Measurements from ENCODE around the gene TMEM108.

TMEM108 gene

GRCh38 chr3:133040696-133041523 lies 2.7 kb downstream of the TMEM108 start:
- TF ChIP-seq ZFX (IDR thresholded peaks at IDR 0.05; ENCODE audit: borderline replicate concordance): no peak
- TF ChIP-seq CTCF (IDR thresholded peaks at IDR 0.05): peak; percentile 90
- H3K27ac ChIP-seq: no peak overlapping the region

- H3K27ac ChIP-seq: no peak overlapping the region
- TF ChIP-seq ZFX (IDR thresholded peaks at IDR 0.05; ENCODE audit: borderline replicate concordance): no peak
- peak; percentile 53 for TF ChIP-seq CTCF (IDR thresholded peaks at IDR 0.05)
Observed at GRCh38 chr3:133041524-133041829, 3.3 kb downstream of the TMEM108 start.

GRCh38 chr3:133042778-133043177 lies 4.6 kb downstream of the TMEM108 start:
- no peak for TF ChIP-seq CTCF (IDR thresholded peaks at IDR 0.05)
- no peak for TF ChIP-seq ZFX (IDR thresholded peaks at IDR 0.05; ENCODE audit: borderline replicate concordance)
- no peak overlapping the region for H3K27ac ChIP-seq

GRCh38 chr3:133047980-133048379 lies 9.8 kb downstream of the TMEM108 start:
- no peak overlapping the region for H3K27ac ChIP-seq
- TF ChIP-seq ZFX (IDR thresholded peaks at IDR 0.05; ENCODE audit: borderline replicate concordance) (no peak), CTCF (IDR thresholded peaks at IDR 0.05) (no peak)

- H3K27ac ChIP-seq: no peak overlapping the region
- TF ChIP-seq ZFX (IDR thresholded peaks at IDR 0.05; ENCODE audit: borderline replicate concordance): no peak
- TF ChIP-seq CTCF (IDR thresholded peaks at IDR 0.05): no peak
Observed at GRCh38 chr3:133049491-133049890, 11.3 kb downstream of the TMEM108 start.

- TF ChIP-seq ZFX (IDR thresholded peaks at IDR 0.05; ENCODE audit: borderline replicate concordance) (no peak), CTCF (IDR thresholded peaks at IDR 0.05) (no peak)
Observed at GRCh38 chr3:133050891-133051290, 12.7 kb downstream of the TMEM108 start.

GRCh38 chr3:133053532-133053931 lies 15.3 kb downstream of the TMEM108 start:
- no peak overlapping the region for H3K27ac ChIP-seq
- TF ChIP-seq CTCF (IDR thresholded peaks at IDR 0.05) (no peak), ZFX (IDR thresholded peaks at IDR 0.05; ENCODE audit: borderline replicate concordance) (no peak)

More at GRCh38 chr3:133050891-133051290, 12.7 kb downstream of the TMEM108 start:
- H3K27ac ChIP-seq: no peak overlapping the region

All from 22Rv1 (cell line).